Activated B cell treated with CpG ODN at 0.5 μM for 24 hours (primary cell): ENCODE measurements around the gene ZNF283. TPM values are rescaled to one million over a fixed set of nuclear protein-coding genes. Genes with fewer than 3 reads are reported as not detected.

Experiments used
- ATAC-seq: fragments of 200-7000 bp; cut with Tn5 transposase; one replicate; pipeline ENCODE4 v1.10.0; 2021; ENCODE audit warnings: low read depth, mild to moderate bottlenecking, moderate library complexity
- CTCF ChIA-PET: fragments of 350-600 bp; sonication (Branson Sonifier 250); formaldehyde crosslinking; loops from one replicate; lab custom pipeline; 2021; ENCODE audit warnings: antibody characterized with exemption; lab: Charles Lee
- POLR2A ChIA-PET: fragments of 350-600 bp; sonication (Branson Sonifier 250); formaldehyde crosslinking; loops from one replicate; lab custom pipeline; 2021; ENCODE audit warnings: antibody characterized with exemption; lab: Charles Lee
- DNase-seq: peaks from one replicate; pipeline ENCODE4 v3.0.0; 2022
- H3K27ac Mint-ChIP-seq: one replicate; pipeline ENCODE4 v1.8.0; 2020; ENCODE audit warnings: mixed read lengths
- H3K27me3 Mint-ChIP-seq: one replicate; pipeline ENCODE4 v1.8.0; 2021; ENCODE audit warnings: mixed read lengths
- H3K36me3 Mint-ChIP-seq: one replicate; pipeline ENCODE4 v1.8.0; 2021; ENCODE audit warnings: low read depth, mixed read lengths
- H3K4me1 Mint-ChIP-seq: one replicate; pipeline ENCODE4 v1.8.0; 2021; ENCODE audit warnings: mixed read lengths
- H3K4me3 Mint-ChIP-seq: one replicate; pipeline ENCODE4 v1.8.0; 2020; ENCODE audit warnings: mild to moderate bottlenecking, mixed read lengths
- H3K9me3 Mint-ChIP-seq: one replicate; pipeline ENCODE4 v1.8.0; 2020; ENCODE audit warnings: mixed read lengths
- CTCF ChIP-seq: fragments of 200-600 bp; IDR thresholded peaks from one replicate; pipeline ENCODE4 v1.8.0; 2022; ENCODE audit warnings: antibody characterized with exemption, mild to moderate bottlenecking
- intact Hi-C: fragments of 100-400 bp; cut with micrococcal nuclease; formaldehyde crosslinking; loops from one replicate; pipeline ENCODE4 v1.15.1; 2024
- total RNA-seq: library from RNA; stranded (reverse); gene quantifications from 2 replicates; pipeline ENCODE4 v1.2.3, GENCODE V29; 2022

Gene ZNF283
- total RNA-seq, 1 donor from 2014 or later: 13.0 TPM

- intact Hi-C loops: no loop called here
- Mint-ChIP-seq H3K4me3 (no peak overlapping the region), H3K27ac (no peak overlapping the region), H3K27me3 (peaks cover 11% of the 10 kb centered on the region), H3K9me3 (no peaks in the 10 kb centered on the region), H3K4me1 (no peaks in the 10 kb centered on the region), H3K36me3 (no peaks in the 10 kb centered on the region)
- no peak for TF ChIP-seq CTCF
- DNase-seq (no peak), ATAC-seq (no peak)
- POLR2A ChIA-PET: no interaction called here
- CTCF ChIA-PET: interaction anchor here (0.7 to 4.9 kb wide), 4 partner anchors 40 to 360 kb away, joined by 3 to 44 read pairs (median 3); no protein-coding TSS in a partner anchor
Measured at GRCh38 chr19:43806848-43807247, 20.3 kb upstream of the ZNF283 start.

GRCh38 chr19:43807651-43808050 lies 19.5 kb upstream of the ZNF283 start:
- H3K4me1 Mint-ChIP-seq: no peaks in the 10 kb centered on the region
- intact Hi-C loops: loop anchor here (2.0 kb wide), 1 partner anchor 55 kb away; no protein-coding TSS in a partner anchor
- no peak overlapping the region for H3K27ac Mint-ChIP-seq
- H3K27me3 Mint-ChIP-seq: peaks cover 11% of the 10 kb centered on the region
- H3K9me3 Mint-ChIP-seq: no peaks in the 10 kb centered on the region
- no peak overlapping the region for H3K4me3 Mint-ChIP-seq
- ChIA-PET CTCF (interaction anchor here (0.8 to 4.9 kb wide), 2 partner anchors 62 to 360 kb away, joined by 3 to 44 read pairs; no protein-coding TSS in a partner anchor), POLR2A (no interaction called here)
- TF ChIP-seq CTCF: no peak
- H3K36me3 Mint-ChIP-seq: no peaks in the 10 kb centered on the region
- no peak for DNase-seq
- ATAC-seq: no peak

GRCh38 chr19:43809762-43810696 lies 17.1 kb upstream of the ZNF283 start:
- intact Hi-C loops: loop anchor here (1.0 to 2.0 kb wide), 6 partner anchors 25 to 377 kb away; no protein-coding TSS in a partner anchor
- Mint-ChIP-seq H3K9me3 (no peaks in the 10 kb centered on the region), H3K27ac (no peak overlapping the region), H3K36me3 (no peaks in the 10 kb centered on the region), H3K4me3 (no peak overlapping the region), H3K27me3 (peaks cover 14% of the 10 kb centered on the region), H3K4me1 (no peaks in the 10 kb centered on the region)
- TF ChIP-seq CTCF: no peak
- DNase-seq: no peak
- peak; percentile 49 for ATAC-seq
- ChIA-PET POLR2A (interaction anchor here (0.6 to 1.2 kb wide), 2 partner anchors 55 to 65 kb away, joined by 4 to 5 read pairs; partner anchors contain the start of gene SMG9), CTCF (interaction anchor here (0.6 to 4.9 kb wide), 20 partner anchors 8 to 378 kb away, joined by 3 to 44 read pairs (median 4); partner anchors contain the start of genes PINLYP and XRCC1)

DNA sequence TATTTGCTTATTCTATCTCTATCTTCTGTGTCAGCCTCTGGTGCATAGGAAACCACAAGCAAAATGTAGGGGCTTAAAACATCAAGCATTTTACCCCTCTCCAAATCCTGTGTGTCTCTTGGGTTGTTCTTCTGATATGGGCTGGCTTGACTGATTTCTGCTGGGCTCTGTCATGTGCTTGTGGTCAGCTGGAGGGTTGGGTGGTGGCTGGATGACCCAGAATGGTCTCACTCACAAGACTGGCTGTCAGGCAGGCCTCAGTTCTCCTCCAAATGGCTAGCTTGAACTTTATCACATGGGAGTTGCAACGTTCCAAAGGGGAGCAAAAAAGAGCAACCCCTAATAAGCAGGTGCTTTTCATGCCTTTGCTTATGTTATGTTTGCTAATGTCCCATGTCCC lies 15.3 kb upstream of the ZNF283 start:
- Mint-ChIP-seq H3K9me3 (no peaks in the 10 kb centered on the region), H3K4me1 (no peaks in the 10 kb centered on the region), H3K27ac (no peak overlapping the region), H3K4me3 (no peak overlapping the region), H3K27me3 (peaks cover 13% of the 10 kb centered on the region), H3K36me3 (no peaks in the 10 kb centered on the region)
- no peak for ATAC-seq
- TF ChIP-seq CTCF: no peak
- CTCF ChIA-PET: interaction anchor here (0.9 to 4.9 kb wide), 2 partner anchors 66 to 68 kb away, joined by 3 to 44 read pairs; no protein-coding TSS in a partner anchor
- POLR2A ChIA-PET: no interaction called here
- intact Hi-C loops: no loop called here
- DNase-seq: no peak

DNA sequence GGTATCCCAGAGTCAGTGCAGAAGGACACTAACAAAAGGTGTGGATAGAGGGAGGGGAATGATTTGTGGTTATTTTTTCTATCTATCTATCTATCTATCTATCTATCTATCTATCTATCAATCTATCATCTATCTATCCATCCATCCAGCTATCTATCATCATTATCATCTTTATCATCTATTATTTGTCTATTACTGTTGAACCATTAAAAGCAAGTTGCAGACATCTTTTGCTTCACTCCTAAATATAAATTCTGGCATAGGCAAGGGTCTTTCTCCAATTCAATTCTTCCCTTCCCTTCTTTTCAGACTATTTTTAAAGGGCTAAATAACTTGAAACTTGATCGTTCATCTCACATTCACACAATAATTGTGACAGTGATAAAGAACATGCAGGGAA lies 14.9 kb upstream of the ZNF283 start:
- H3K4me3 Mint-ChIP-seq: no peak overlapping the region
- no peaks in the 10 kb centered on the region for H3K4me1 Mint-ChIP-seq
- no peaks in the 10 kb centered on the region for H3K9me3 Mint-ChIP-seq
- no peaks in the 10 kb centered on the region for H3K36me3 Mint-ChIP-seq
- ChIA-PET POLR2A (no interaction called here), CTCF (interaction anchor here (0.9 kb wide), 1 partner anchor 69 kb away, joined by 3 read pairs; no protein-coding TSS in a partner anchor)
- H3K27ac Mint-ChIP-seq: no peak overlapping the region
- TF ChIP-seq CTCF: no peak
- H3K27me3 Mint-ChIP-seq: peaks cover 13% of the 10 kb centered on the region
- intact Hi-C loops: no loop called here
- no peak for ATAC-seq
- DNase-seq: no peak
